ENCODE data around the gene LDLRAD2. TPM values are rescaled to one million over a fixed set of nuclear protein-coding genes. Genes with fewer than 3 reads are reported as not detected.

Gene LDLRAD2
- total RNA-seq, 1 experiment from 2014 or later: 1.0 TPM

DNA sequence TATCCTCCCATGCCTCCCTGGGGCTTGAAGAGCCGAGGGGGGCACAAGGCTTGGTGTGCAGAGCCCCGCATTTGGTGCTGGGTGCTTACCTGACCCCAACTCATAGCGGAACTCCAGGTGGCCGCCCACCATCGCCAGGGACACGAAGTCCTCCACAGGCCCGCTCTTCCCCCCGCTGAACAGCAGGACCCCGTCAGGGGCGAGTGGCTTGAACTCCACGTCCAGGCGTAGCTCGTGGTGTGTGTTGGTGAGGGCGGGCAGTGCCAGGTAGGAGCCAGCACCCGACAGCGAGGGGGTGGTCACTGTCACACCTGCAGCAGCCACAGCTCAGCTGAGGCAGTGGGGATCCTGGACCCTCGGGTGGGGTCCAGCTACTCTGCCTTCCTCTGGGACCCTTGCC, 17.2 kb downstream of the LDLRAD2 start:
- DNase-seq: peak; percentile 22
- Mint-ChIP-seq H3K4me1 (no peaks in the 10 kb centered on the region), H3K9me3 (peaks cover 5% of the 10 kb centered on the region in 2 experiments), H3K36me3 (ENCODE audit: insufficient read depth in 1 of 3, low read depth in 3 of 3) (peaks cover 31 to 72% (median 66%) of the 10 kb centered on the region in 3 experiments), H3K27me3 (ENCODE audit: low read depth) (no peaks in the 10 kb centered on the region; the same call in 1 of the 2 replicates), H3K27ac (no peak overlapping the region), H3K4me3 (no peak overlapping the region)
- no CpG with 5 or more reads among the region's 17 CpGs for WGBS (ENCODE audit: extremely low coverage, insufficient read length, low lambda C conversion rate)
- Histone ChIP-seq H3K23me2 (ENCODE audit: insufficient read length, low read depth, low read length, poor library complexity, severe bottlenecking) (no peaks in the 10 kb centered on the region), H3K9ac (ENCODE audit: extremely low read depth, insufficient read length, low read length) (no peak overlapping the region), H3K79me2 (ENCODE audit: insufficient read depth, low read length) (no peaks in the 10 kb centered on the region), H4K20me1 (ENCODE audit: control insufficient read depth, insufficient read depth, insufficient read length) (no peaks in the 10 kb centered on the region), H3K4me1 (ENCODE audit: insufficient read depth, low read length) (no peaks in the 10 kb centered on the region), H3K4me2 (ENCODE audit: insufficient read depth, insufficient read length, low read length) (no peak overlapping the region), H2AFZ (ENCODE audit: low read length) (no peak overlapping the region), H3K27me3 (ENCODE audit: insufficient read depth, low read length) (no peaks in the 10 kb centered on the region), H3T11ph (ENCODE audit: low read length) (no peak overlapping the region), H3K18ac (ENCODE audit: insufficient read length, low read depth, low read length) (no peak overlapping the region), H3K14ac (ENCODE audit: insufficient read depth, low read length) (no peak overlapping the region), H4K91ac (ENCODE audit: insufficient read length, low read depth, low read length) (no peak overlapping the region), H3K23ac (ENCODE audit: insufficient read length, low read depth, low read length) (no peak overlapping the region), H3K27ac (ENCODE audit: insufficient read length, low read depth, low read length) (no peak overlapping the region), H2BK5ac (ENCODE audit: insufficient read length, low read length) (no peak overlapping the region), H2AK5ac (ENCODE audit: insufficient read length, low read length) (no peak overlapping the region), H3K4ac (ENCODE audit: low read depth, low read length) (no peak overlapping the region), H3K79me1 (ENCODE audit: insufficient read depth, low read depth, low read length, poor library complexity, severe bottlenecking) (no peaks in the 10 kb centered on the region), H2BK15ac (ENCODE audit: low read depth, low read length) (no peak overlapping the region), H4K8ac (replicated peaks; ENCODE audit: insufficient read length, low read depth, low read length) (no peak overlapping the region), H3K9me3 (ENCODE audit: control insufficient read depth, low read depth, low read length) (peaks cover 4% of the 10 kb centered on the region), H2BK120ac (ENCODE audit: low read depth, low read length, poor library complexity, severe bottlenecking) (no peak overlapping the region), H2BK12ac (ENCODE audit: insufficient read length, low read depth, low read length) (no peak overlapping the region), H3K56ac (ENCODE audit: insufficient read length, low read depth, low read length) (no peak overlapping the region), H4K5ac (ENCODE audit: insufficient read length, low read depth, low read length) (no peak overlapping the region), H2BK20ac (ENCODE audit: low read depth, low read length, poor library complexity, severe bottlenecking) (no peak overlapping the region)
- TF ChIP-seq, protein P1, sequence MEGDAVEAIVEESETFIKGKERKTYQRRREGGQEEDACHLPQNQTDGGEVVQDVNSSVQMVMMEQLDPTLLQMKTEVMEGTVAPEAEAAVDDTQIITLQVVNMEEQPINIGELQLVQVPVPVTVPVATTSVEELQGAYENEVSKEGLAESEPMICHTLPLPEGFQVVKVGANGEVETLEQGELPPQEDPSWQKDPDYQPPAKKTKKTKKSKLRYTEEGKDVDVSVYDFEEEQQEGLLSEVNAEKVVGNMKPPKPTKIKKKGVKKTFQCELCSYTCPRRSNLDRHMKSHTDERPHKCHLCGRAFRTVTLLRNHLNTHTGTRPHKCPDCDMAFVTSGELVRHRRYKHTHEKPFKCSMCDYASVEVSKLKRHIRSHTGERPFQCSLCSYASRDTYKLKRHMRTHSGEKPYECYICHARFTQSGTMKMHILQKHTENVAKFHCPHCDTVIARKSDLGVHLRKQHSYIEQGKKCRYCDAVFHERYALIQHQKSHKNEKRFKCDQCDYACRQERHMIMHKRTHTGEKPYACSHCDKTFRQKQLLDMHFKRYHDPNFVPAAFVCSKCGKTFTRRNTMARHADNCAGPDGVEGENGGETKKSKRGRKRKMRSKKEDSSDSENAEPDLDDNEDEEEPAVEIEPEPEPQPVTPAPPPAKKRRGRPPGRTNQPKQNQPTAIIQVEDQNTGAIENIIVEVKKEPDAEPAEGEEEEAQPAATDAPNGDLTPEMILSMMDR (conservative IDR thresholded peaks at IDR 0.05): no peak
